HepG2 (cell line): ENCODE data around the gene SP5. TPM values are rescaled to one million over a fixed set of nuclear protein-coding genes. Genes with fewer than 3 reads are reported as not detected.

Source experiments
- BCL6 ChIP-seq: IDR thresholded peaks from 2 replicates; pipeline ENCODE4 v1.6.1; 2016; ENCODE audit warnings: missing genetic modification reagents, missing compliant biosample characterization
- CCDC6 ChIP-seq: sonication (generic); formaldehyde crosslinking; IDR thresholded peaks from 2 replicates; pipeline ENCODE4 v1.8.1; 2022; ENCODE audit warnings: mild to moderate bottlenecking, missing genetic modification reagents, moderate library complexity
- DNMT1 ChIP-seq: sonication (generic); formaldehyde crosslinking; IDR thresholded peaks from 2 replicates; pipeline ENCODE4 v1.5.1; 2020; ENCODE audit warnings: mild to moderate bottlenecking, missing genetic modification reagents
- DZIP1 ChIP-seq: sonication (generic); formaldehyde crosslinking; IDR thresholded peaks from 2 replicates; pipeline ENCODE4 v1.5.0; 2020; ENCODE audit warnings: mild to moderate bottlenecking, missing genetic modification reagents
- FIP1L1 ChIP-seq: fragments of 200-400 bp; formaldehyde crosslinking; IDR thresholded peaks from 2 replicates; pipeline ENCODE4 v1.6.1; 2018; ENCODE audit warnings: low read depth, mild to moderate bottlenecking, low read length, moderate library complexity, borderline replicate concordance; ENCODE audit not compliant: insufficient read depth
- GLMP ChIP-seq: sonication (generic); formaldehyde crosslinking; IDR thresholded peaks from 2 replicates; pipeline ENCODE4 v1.9.0; 2021; ENCODE audit warnings: missing genetic modification reagents, mild to moderate bottlenecking, borderline replicate concordance
- JUNB ChIP-seq: sonication (generic); formaldehyde crosslinking; IDR thresholded peaks from 2 replicates; pipeline ENCODE4 v1.8.0; 2022; ENCODE audit warnings: missing genetic modification reagents, mild to moderate bottlenecking, borderline replicate concordance
- KAT7 ChIP-seq: IDR thresholded peaks from 2 replicates; pipeline ENCODE4 v1.6.1; 2018; ENCODE audit warnings: borderline replicate concordance, missing compliant biosample characterization
- PATZ1 ChIP-seq: sonication (generic); formaldehyde crosslinking; IDR thresholded peaks from 2 replicates; pipeline ENCODE4 v1.4.0; 2020; ENCODE audit warnings: missing genetic modification reagents
- PCBP2 ChIP-seq: fragments of 200-400 bp; formaldehyde crosslinking; optimal IDR thresholded peaks from 2 replicates; pipeline ENCODE3; 2018; ENCODE audit warnings: low read length, low read depth; ENCODE audit not compliant: poor library complexity, severe bottlenecking
- POGZ ChIP-seq: sonication (generic); formaldehyde crosslinking; IDR thresholded peaks from 2 replicates; pipeline ENCODE4 v1.4.0; 2020; ENCODE audit warnings: mild to moderate bottlenecking, missing genetic modification reagents
- RBM22 ChIP-seq: fragments of 200-400 bp; formaldehyde crosslinking; optimal IDR thresholded peaks from 2 replicates; pipeline ENCODE3; 2017; ENCODE audit warnings: mild to moderate bottlenecking, low read length, moderate library complexity
- ZBTB49 ChIP-seq: sonication (generic); formaldehyde crosslinking; IDR thresholded peaks from 2 replicates; pipeline ENCODE4 v1.4.0; 2020; ENCODE audit warnings: missing genetic modification reagents, borderline replicate concordance
- ZFP37 ChIP-seq: sonication (generic); formaldehyde crosslinking; IDR thresholded peaks from 2 replicates; pipeline ENCODE4 v1.4.0; 2020; ENCODE audit warnings: missing genetic modification reagents, borderline replicate concordance
- ZNF331 ChIP-seq: sonication (generic); formaldehyde crosslinking; IDR thresholded peaks from 2 replicates; pipeline ENCODE4 v1.4.0; 2020; ENCODE audit warnings: missing genetic modification reagents
- ZNF619 ChIP-seq: sonication (generic); formaldehyde crosslinking; IDR thresholded peaks from 2 replicates; pipeline ENCODE4 v1.4.0; 2020; ENCODE audit warnings: mild to moderate bottlenecking, missing genetic modification reagents
- ZNF747 ChIP-seq: sonication (generic); formaldehyde crosslinking; IDR thresholded peaks from 2 replicates; pipeline ENCODE4 v1.8.1; 2023; ENCODE audit warnings: missing genetic modification reagents, mild to moderate bottlenecking, borderline replicate concordance
- polyA plus RNA-seq, 8 experiments: library from polyadenylated mRNA; depleted of rRNA in 3 of 8; stranded (reverse) in 7 of 8; unstranded in 1 of 8; fragments of >200 nt; fragmentation: Illumina TruSeq in 4 of 8; extraction: Trizol in 4 of 8; gene quantifications; 2 replicates each; pipeline versions ENCODE4 v1.2.1 to v1.2.3, GENCODE V29; 2011 to 2016; ENCODE audit warnings: low read depth in 4 of 8, missing spikeins in 1 of 8, mixed read lengths in 1 of 8; ENCODE audit not compliant: insufficient read depth in 1 of 8
- total RNA-seq, 5 experiments: library from RNA; depleted of rRNA; stranded (reverse); fragments of >200 nt; fragmentation: Illumina TruSeq; extraction: Trizol; gene quantifications; 2 replicates each; pipeline ENCODE4 v1.2.3, GENCODE V29; 2016; ENCODE audit warnings: low read depth in 1 of 5

SP5 gene
- total and polyA plus RNA-seq, 2 of the 13 experiments (the other 11 are each of a cell fraction or from before 2014, with no cell fraction given) = 50.8 to 119 TPM

GRCh38 chr2:170715932-170716777 is 1.0 kb downstream of the SP5 start (continued):
- TF ChIP-seq JUNB (CRISPR knock-in tag) (0 out of 2 replicates have a peak, but pooled peaks have one; percentile 10), RBM22 (peak; percentile 84), BCL6 (CRISPR knock-in tag) (peak; percentile 17; the same call in 1 of the 2 replicates), ZBTB49 (CRISPR knock-in tag) (peak; percentile 24; the same call in 1 of the 2 replicates), POGZ (CRISPR knock-in tag) (peak; percentile 39; the same call in 1 of the 2 replicates), DNMT1 (CRISPR knock-in tag) (0 out of 2 replicates have a peak, but pooled peaks have one; percentile 22), GLMP (CRISPR knock-in tag) (0 out of 2 replicates have a peak, but pooled peaks have one; percentile 22), PATZ1 (CRISPR knock-in tag) (peak; percentile 83), ZNF747 (CRISPR knock-in tag) (peak; percentile 10; the same call in 1 of the 2 replicates), ZFP37 (no peak), ZNF619 (CRISPR knock-in tag) (no peak), DZIP1 (0 out of 2 replicates have a peak, but pooled peaks have one; percentile 2), ZNF331 (CRISPR knock-in tag) (no peak), CCDC6 (peak; percentile 54; the same call in 1 of the 2 replicates), PCBP2 (no peak), KAT7 (CRISPR knock-in tag) (no peak; the same call in 1 of the 2 replicates), FIP1L1 (no peak)
